Right lobe of liver (tissue), 4 donors: Measurements from ENCODE around the gene NSG1.

ENCODE experiments used
- POLR2A ChIP-seq: fragments of 450-650 bp; IDR thresholded peaks from one replicate; pipeline ENCODE4 v1.6.1; 2017; ENCODE audit warnings: antibody characterized with exemption, mild to moderate bottlenecking
- TF ChIP-seq, protein P1 (sequence below), 4 donors: fragments of 200-600 bp in 3 of 4; fragments of 450-650 bp in 1 of 4; IDR thresholded peaks; one replicate each; pipeline versions ENCODE4 v1.5.1 to v1.8.0; 2016 to 2022; ENCODE audit warnings: antibody characterized with exemption in 4 of 4, mild to moderate bottlenecking in 2 of 4
- donor health status: DM: no; HTN: no; CAD: no.
- donor health status: DM: no; HTN: no; CAD: no.
- donor health status: DM: no; HTN: yes; CAD: no.

- TF ChIP-seq, protein P1, sequence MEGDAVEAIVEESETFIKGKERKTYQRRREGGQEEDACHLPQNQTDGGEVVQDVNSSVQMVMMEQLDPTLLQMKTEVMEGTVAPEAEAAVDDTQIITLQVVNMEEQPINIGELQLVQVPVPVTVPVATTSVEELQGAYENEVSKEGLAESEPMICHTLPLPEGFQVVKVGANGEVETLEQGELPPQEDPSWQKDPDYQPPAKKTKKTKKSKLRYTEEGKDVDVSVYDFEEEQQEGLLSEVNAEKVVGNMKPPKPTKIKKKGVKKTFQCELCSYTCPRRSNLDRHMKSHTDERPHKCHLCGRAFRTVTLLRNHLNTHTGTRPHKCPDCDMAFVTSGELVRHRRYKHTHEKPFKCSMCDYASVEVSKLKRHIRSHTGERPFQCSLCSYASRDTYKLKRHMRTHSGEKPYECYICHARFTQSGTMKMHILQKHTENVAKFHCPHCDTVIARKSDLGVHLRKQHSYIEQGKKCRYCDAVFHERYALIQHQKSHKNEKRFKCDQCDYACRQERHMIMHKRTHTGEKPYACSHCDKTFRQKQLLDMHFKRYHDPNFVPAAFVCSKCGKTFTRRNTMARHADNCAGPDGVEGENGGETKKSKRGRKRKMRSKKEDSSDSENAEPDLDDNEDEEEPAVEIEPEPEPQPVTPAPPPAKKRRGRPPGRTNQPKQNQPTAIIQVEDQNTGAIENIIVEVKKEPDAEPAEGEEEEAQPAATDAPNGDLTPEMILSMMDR (IDR thresholded peaks at IDR 0.05): no peak
- TF ChIP-seq POLR2A: no peak
Measured at GRCh38 chr4:4419896-4420295, 33.0 kb downstream of the NSG1 start.
